ENCODE results near the gene IFIT1B.

The IFIT1B gene

DNA sequence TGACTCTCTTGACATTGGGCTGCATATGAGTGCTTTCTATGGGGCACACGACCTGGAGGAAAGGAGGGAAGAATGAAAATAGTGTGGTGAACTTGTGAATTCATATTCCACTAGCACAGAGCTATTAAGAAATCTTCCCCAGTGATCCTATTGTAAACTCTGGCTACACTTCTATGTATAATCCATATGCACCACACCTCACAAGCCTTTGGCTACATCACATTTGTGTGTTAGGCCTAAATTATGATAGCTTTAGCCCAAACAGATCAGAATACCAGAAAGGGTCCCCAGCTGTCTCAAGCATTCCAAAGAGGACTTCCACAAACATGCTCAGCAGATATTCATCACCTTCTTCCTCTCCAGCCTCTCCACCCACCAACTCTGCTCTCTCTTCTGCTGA lies 9.7 kb upstream of the IFIT1B start:
- Histone ChIP-seq H3K27ac (ENCODE audit: extremely low read depth, low read depth, low read length) (no peak overlapping the region), H3K36me3 (ENCODE audit: control insufficient read depth in 2 of 2, insufficient read depth in 1 of 2, low read length in 2 of 2) (no peaks in the 10 kb centered on the region), H3K4me1 (ENCODE audit: control insufficient read depth, insufficient read depth, low read length) (no peaks in the 10 kb centered on the region), H3K4me3 (ENCODE audit: low read depth, low read length) (no peak overlapping the region), H3K9me3 (ENCODE audit: control insufficient read depth, insufficient read depth, low read depth, low read length) (no peaks in the 10 kb centered on the region)
- ChIA-PET CTCF (interaction anchor here (0.5 to 1.5 kb wide), 3 partner anchors 21 to 150 kb away, joined by 3 to 6 read pairs (median 3); no protein-coding TSS in a partner anchor), POLR2A (no interaction called here)
- TF ChIP-seq KLF16 (tag by site-specific recombination; IDR thresholded peaks at IDR 0.05): no peak
- TF ChIP-seq ZBTB7A (tag by site-specific recombination; IDR thresholded peaks at IDR 0.05; ENCODE audit: low read depth): no peak
- TF ChIP-seq ZSCAN30 (tag by site-specific recombination; IDR thresholded peaks at IDR 0.05): no peak
- TF ChIP-seq ZNF704 (tag by site-specific recombination; IDR thresholded peaks at IDR 0.05): no peak
- no peak for TF ChIP-seq ZNF404 (tag by site-specific recombination; IDR thresholded peaks at IDR 0.05)
- TF ChIP-seq ZSCAN5A (tag by site-specific recombination; IDR thresholded peaks at IDR 0.05): no peak
- TF ChIP-seq ZNF791 (tag by site-specific recombination; IDR thresholded peaks at IDR 0.05): no peak
- no peak for TF ChIP-seq GLI2 (tag by site-specific recombination; IDR thresholded peaks at IDR 0.05; ENCODE audit: borderline replicate concordance, low read depth)
- TF ChIP-seq, protein P1, sequence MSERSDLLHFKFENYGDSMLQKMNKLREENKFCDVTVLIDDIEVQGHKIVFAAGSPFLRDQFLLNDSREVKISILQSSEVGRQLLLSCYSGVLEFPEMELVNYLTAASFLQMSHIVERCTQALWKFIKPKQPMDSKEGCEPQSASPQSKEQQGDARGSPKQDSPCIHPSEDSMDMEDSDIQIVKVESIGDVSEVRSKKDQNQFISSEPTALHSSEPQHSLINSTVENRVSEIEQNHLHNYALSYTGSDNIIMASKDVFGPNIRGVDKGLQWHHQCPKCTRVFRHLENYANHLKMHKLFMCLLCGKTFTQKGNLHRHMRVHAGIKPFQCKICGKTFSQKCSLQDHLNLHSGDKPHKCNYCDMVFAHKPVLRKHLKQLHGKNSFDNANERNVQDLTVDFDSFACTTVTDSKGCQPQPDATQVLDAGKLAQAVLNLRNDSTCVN (tag by site-specific recombination; optimal IDR thresholded peaks at IDR 0.05): no peak
- TF ChIP-seq ZNF10 (tag by site-specific recombination; IDR thresholded peaks at IDR 0.05): no peak

DNA sequence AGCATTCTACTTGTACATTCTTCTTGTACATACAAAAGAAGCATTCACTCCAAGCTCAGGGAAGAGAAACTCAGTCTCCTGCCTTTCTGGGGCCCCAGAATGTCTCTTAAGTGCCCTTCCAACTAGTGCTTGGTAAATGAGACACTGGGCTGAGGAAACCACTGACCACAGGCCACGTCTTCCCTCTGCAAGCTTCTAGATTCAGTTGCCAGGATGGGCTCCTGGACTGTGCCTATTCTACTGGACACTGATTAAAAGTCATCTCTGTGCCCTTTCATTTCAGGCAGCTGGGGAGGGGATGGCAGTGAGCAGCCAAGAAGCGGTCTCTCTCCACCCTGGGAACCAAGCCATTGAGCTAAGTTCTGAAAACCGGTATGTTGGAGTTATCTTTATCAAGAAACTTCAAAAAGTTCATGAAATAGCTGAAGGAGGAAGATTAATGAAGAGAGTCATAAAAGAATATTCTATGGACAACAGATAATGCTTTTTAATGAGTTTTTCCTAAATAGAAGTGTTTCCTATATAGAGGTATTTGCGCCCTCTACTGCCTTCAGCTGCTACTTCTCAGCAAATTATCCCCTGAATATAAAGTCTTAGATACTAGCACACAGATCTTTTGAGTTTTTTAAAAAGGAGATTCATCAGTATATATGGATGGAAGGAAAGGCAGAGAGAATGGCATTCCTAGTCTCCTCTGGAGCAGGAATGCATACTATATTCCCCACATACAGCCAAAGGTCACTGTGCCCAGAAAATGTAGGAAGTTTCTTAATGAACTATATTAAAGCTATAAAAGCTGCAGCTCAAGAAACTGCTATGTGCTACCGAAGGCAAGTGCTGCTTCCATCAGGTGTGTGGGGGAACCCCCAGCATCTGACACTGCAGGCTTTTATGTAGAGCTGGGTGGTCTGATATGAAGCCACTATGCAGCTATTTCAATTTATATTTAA lies 8.4 kb upstream of the IFIT1B start:
- Histone ChIP-seq H3K4me1 (ENCODE audit: control insufficient read depth, insufficient read depth, low read length) (peaks cover 3% of the 10 kb centered on the region; the same call in 1 of the 2 replicates), H3K9me3 (ENCODE audit: control insufficient read depth, insufficient read depth, low read depth, low read length) (no peaks in the 10 kb centered on the region), H3K4me3 (ENCODE audit: low read depth, low read length) (no peak overlapping the region), H3K36me3 (ENCODE audit: control insufficient read depth in 2 of 2, insufficient read depth in 1 of 2, low read length in 2 of 2) (no peaks in the 10 kb centered on the region), H3K27ac (ENCODE audit: extremely low read depth, low read depth, low read length) (no peak overlapping the region)
- CTCF ChIA-PET: interaction anchor here (0.6 to 2.0 kb wide), 21 partner anchors 11 to 445 kb away, joined by 3 to 17 read pairs (median 3); partner anchors contain the start of genes IFIT1 and IFIT3
- POLR2A ChIA-PET: interaction anchor here (1.4 kb wide), 1 partner anchor 42 kb away, joined by 3 read pairs; the partner anchor contains the start of gene IFIT3
- TF ChIP-seq ZNF654 (tag by site-specific recombination; IDR thresholded peaks at IDR 0.05; ENCODE audit: low read depth) (peak; percentile 43), BCL11B (tag by site-specific recombination; IDR thresholded peaks at IDR 0.05; ENCODE audit: low read depth) (no peak)

DNA sequence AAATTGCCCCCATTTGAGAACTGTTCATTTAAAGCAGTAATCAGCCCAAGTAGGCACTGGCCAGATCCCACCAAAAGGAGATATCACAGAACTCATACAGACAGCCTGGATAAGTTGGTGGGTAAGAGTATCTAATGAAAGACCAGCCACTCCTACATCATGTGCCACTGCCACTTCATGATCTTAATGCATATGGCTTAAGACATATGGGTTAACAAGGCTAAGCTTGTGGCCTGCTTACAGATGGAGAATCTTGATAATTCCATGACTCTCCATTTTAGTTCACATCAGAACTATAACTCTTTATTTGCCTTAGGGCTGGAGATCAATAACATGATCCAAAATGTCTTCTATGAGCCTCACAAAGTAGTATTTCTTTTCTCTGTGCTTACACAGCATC lies 6.8 kb upstream of the IFIT1B start:
- no peaks in the 10 kb centered on the region for H3K36me3 ChIP-seq (ENCODE audit: control insufficient read depth in 2 of 2, insufficient read depth in 1 of 2, low read length in 2 of 2)
- POLR2A ChIA-PET: no interaction called here
- CTCF ChIA-PET: interaction anchor here (1.3 kb wide), 1 partner anchor 14 kb away, joined by 3 read pairs; no protein-coding TSS in a partner anchor

More for the DNA sequence above, 6.8 kb upstream of the IFIT1B start:
- no peak for TF ChIP-seq ZNF302 (tag by site-specific recombination; IDR thresholded peaks at IDR 0.05; ENCODE audit: low read depth)
- TF ChIP-seq BCL11B (tag by site-specific recombination; IDR thresholded peaks at IDR 0.05; ENCODE audit: low read depth): no peak
- TF ChIP-seq ZNF175 (tag by site-specific recombination; IDR thresholded peaks at IDR 0.05): no peak
- TF ChIP-seq, protein P2, sequence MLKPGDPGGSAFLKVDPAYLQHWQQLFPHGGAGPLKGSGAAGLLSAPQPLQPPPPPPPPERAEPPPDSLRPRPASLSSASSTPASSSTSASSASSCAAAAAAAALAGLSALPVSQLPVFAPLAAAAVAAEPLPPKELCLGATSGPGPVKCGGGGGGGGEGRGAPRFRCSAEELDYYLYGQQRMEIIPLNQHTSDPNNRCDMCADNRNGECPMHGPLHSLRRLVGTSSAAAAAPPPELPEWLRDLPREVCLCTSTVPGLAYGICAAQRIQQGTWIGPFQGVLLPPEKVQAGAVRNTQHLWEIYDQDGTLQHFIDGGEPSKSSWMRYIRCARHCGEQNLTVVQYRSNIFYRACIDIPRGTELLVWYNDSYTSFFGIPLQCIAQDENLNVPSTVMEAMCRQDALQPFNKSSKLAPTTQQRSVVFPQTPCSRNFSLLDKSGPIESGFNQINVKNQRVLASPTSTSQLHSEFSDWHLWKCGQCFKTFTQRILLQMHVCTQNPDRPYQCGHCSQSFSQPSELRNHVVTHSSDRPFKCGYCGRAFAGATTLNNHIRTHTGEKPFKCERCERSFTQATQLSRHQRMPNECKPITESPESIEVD (tag by site-specific recombination; IDR thresholded peaks at IDR 0.05): no peak
- no peak for TF ChIP-seq ZNF426 (tag by site-specific recombination; IDR thresholded peaks at IDR 0.05)
- TF ChIP-seq, protein P3, sequence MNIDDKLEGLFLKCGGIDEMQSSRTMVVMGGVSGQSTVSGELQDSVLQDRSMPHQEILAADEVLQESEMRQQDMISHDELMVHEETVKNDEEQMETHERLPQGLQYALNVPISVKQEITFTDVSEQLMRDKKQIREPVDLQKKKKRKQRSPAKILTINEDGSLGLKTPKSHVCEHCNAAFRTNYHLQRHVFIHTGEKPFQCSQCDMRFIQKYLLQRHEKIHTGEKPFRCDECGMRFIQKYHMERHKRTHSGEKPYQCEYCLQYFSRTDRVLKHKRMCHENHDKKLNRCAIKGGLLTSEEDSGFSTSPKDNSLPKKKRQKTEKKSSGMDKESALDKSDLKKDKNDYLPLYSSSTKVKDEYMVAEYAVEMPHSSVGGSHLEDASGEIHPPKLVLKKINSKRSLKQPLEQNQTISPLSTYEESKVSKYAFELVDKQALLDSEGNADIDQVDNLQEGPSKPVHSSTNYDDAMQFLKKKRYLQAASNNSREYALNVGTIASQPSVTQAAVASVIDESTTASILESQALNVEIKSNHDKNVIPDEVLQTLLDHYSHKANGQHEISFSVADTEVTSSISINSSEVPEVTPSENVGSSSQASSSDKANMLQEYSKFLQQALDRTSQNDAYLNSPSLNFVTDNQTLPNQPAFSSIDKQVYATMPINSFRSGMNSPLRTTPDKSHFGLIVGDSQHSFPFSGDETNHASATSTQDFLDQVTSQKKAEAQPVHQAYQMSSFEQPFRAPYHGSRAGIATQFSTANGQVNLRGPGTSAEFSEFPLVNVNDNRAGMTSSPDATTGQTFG (tag by site-specific recombination; IDR thresholded peaks at IDR 0.05; ENCODE audit: borderline replicate concordance): no peak
- no peak for TF ChIP-seq EGR2 (tag by site-specific recombination; IDR thresholded peaks at IDR 0.05; ENCODE audit: low read depth)
- TF ChIP-seq ZNF311 (tag by site-specific recombination; IDR thresholded peaks at IDR 0.05; ENCODE audit: borderline replicate concordance): no peak
- no peak for TF ChIP-seq ZNF23 (tag by site-specific recombination; IDR thresholded peaks at IDR 0.05; ENCODE audit: borderline replicate concordance)
- TF ChIP-seq ZNF223 (tag by site-specific recombination; IDR thresholded peaks at IDR 0.05): no peak
- Histone ChIP-seq H3K9me3 (ENCODE audit: control insufficient read depth, insufficient read depth, low read depth, low read length) (no peaks in the 10 kb centered on the region), H3K4me3 (ENCODE audit: low read depth, low read length) (no peak overlapping the region), H3K27ac (ENCODE audit: extremely low read depth, low read depth, low read length) (no peak overlapping the region), H3K4me1 (ENCODE audit: control insufficient read depth, insufficient read depth, low read length) (peaks cover 3% of the 10 kb centered on the region; the same call in 1 of the 2 replicates)
